ENCODE results near the gene XPR1. TPM values are rescaled to one million over a fixed set of nuclear protein-coding genes. Genes with fewer than 3 reads are reported as not detected.
"Not testable (repeated sequence)": the region's sequence is repeated elsewhere in the genome, so short reads cannot be mapped to it uniquely, and the experiment has no call there.

Gene XPR1
- total RNA-seq, 1 experiment from 2014 or later, result 19.9 TPM

DNA sequence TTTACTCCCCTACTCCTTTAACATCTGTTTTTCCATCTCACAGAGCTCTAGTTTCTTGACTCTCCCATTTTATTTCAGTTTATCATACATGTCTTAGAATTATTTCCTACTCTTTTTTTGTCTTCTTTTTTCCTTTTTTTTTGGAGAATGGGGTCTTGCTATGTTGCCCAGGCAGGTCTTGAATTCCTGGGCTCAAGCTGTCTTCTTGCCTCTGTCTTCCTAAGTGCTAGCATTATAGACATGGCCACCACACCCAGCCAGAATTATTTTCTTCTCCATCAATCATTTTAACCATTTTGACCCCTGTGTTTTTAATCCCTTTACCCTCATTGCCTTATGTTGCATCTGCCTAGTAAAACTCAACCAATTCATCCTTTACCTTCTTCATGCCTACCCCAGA is 157.6 kb downstream of the XPR1 start:
- H3K79me2 ChIP-seq (ENCODE audit: insufficient read depth, low read length), result no peaks in the 10 kb centered on the region
- no peaks in the 10 kb centered on the region for H3K9me2 ChIP-seq (ENCODE audit: insufficient read depth)
- H3K27ac ChIP-seq (ENCODE audit: low read depth, low read length), result no peak overlapping the region
- ChIA-PET CTCF (no interaction called here), RAD21 (ENCODE audit: low non-redundant PET in 1 of 2, low total read pairs in 2 of 2, uncharacterized antibody in 2 of 2, unreplicated experiment in 2 of 2) (no interaction called here), POLR2A (no interaction called here)
- H3K4me1 ChIP-seq (ENCODE audit: control insufficient read depth in 1 of 2, insufficient read depth in 2 of 2, low read length in 2 of 2), result peaks cover 0 to 4% of the 10 kb centered on the region in 2 experiments; a peak in 1 of 4 replicates
- no peak overlapping the region for H3K4me3 ChIP-seq (replicated peaks in 1 of 2; ENCODE audit: low read depth in 1 of 2, low read length in 2 of 2)
- H2AFZ ChIP-seq (ENCODE audit: low read depth, low read length, poor library complexity, severe bottlenecking), result no peak overlapping the region
- no peak for ATAC-seq
- H4K20me1 ChIP-seq (ENCODE audit: insufficient read depth), result 0 out of 2 replicates have a peak, but pooled peaks cover 6% of the 10 kb centered on the region
- BruUV-seq (replicated peaks), result TSS peak; percentile 20
- no peak overlapping the region for H3K9ac ChIP-seq (ENCODE audit: low read length)
- no peaks in the 10 kb centered on the region for H3K9me3 ChIP-seq (ENCODE audit: control insufficient read depth in 1 of 2, insufficient read depth in 1 of 2, low read depth in 1 of 2, low read length in 2 of 2)
- intact Hi-C loops (cut with micrococcal nuclease), result no loop called here
- no peak overlapping the region for H3K4me2 ChIP-seq (ENCODE audit: low read length)
- DNase-seq (ENCODE audit: low read depth, low spot score), result no peak
- TF ChIP-seq ELF1 (IDR thresholded peaks at IDR 0.05; ENCODE audit: borderline replicate concordance, low read depth) (no peak), EGR1 (IDR thresholded peaks at IDR 0.05; ENCODE audit: low read depth) (no peak), POLR2AphosphoS5 (IDR thresholded peaks at IDR 0.05; ENCODE audit: low read depth, low read length) (no peak), SIN3A (IDR thresholded peaks at IDR 0.05; ENCODE audit: low read depth) (no peak), ZFX (IDR thresholded peaks at IDR 0.05) (no peak)
- H3K36me3 ChIP-seq (ENCODE audit: control insufficient read depth in 1 of 2, insufficient read depth in 2 of 2, low read length in 2 of 2), result no peaks in the 10 kb centered on the region
- H3K27me3 ChIP-seq (ENCODE audit: insufficient read depth, low read length), result no peaks in the 10 kb centered on the region

DNA sequence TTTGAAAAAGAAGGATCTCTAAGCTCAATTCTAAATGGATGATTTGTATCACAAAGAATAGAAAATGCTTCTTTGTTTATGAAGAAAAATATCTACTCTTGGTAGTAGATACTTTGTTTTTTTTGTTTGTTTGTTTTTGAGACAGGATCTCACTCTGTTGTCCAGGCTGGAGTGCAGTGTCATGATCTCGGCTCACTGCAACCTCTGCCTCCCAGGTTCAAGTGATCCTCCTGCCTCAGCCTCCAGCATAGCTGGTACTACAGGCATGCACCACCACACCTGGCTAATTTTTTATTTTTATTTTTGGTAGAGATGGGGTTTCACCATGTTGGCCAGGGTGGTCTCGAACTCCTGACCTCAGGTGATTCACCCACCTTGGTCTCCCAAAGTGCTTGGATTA is 159.3 kb downstream of the XPR1 start:
- BruUV-seq (replicated peaks); ATAC-seq; H3K9me3 ChIP-seq (ENCODE audit: control insufficient read depth in 1 of 2, insufficient read depth in 1 of 2, low read depth in 1 of 2, low read length in 2 of 2); H3K27me3 ChIP-seq (ENCODE audit: insufficient read depth, low read length); DNase-seq (ENCODE audit: low read depth, low spot score); H3K27ac ChIP-seq (ENCODE audit: low read depth, low read length); H2AFZ ChIP-seq (ENCODE audit: low read depth, low read length, poor library complexity, severe bottlenecking); H3K36me3 ChIP-seq (ENCODE audit: control insufficient read depth in 1 of 2, insufficient read depth in 2 of 2, low read length in 2 of 2); H4K20me1 ChIP-seq (ENCODE audit: insufficient read depth); intact Hi-C loops (cut with micrococcal nuclease); RAD21 ChIA-PET (ENCODE audit: low non-redundant PET in 1 of 2, low total read pairs in 2 of 2, uncharacterized antibody in 2 of 2, unreplicated experiment in 2 of 2); H3K4me3 ChIP-seq (replicated peaks in 1 of 2; ENCODE audit: low read depth in 1 of 2, low read length in 2 of 2); H3K9ac ChIP-seq (ENCODE audit: low read length); CTCF ChIA-PET; H3K4me1 ChIP-seq (ENCODE audit: control insufficient read depth in 1 of 2, insufficient read depth in 2 of 2, low read length in 2 of 2); H3K79me2 ChIP-seq (ENCODE audit: insufficient read depth, low read length); H3K9me2 ChIP-seq (ENCODE audit: insufficient read depth); POLR2A ChIA-PET; H3K4me2 ChIP-seq (ENCODE audit: low read length): not testable (repeated sequence)

Measured in HCT116 (cell line).